ENCODE measurements around the gene CD44. TPM values are rescaled to one million over a fixed set of nuclear protein-coding genes. Genes with fewer than 3 reads are reported as not detected.

The CD44 gene
- total RNA-seq, 3 donors from 2014 or later, result 105 to 154 (median 136) TPM

DNA sequence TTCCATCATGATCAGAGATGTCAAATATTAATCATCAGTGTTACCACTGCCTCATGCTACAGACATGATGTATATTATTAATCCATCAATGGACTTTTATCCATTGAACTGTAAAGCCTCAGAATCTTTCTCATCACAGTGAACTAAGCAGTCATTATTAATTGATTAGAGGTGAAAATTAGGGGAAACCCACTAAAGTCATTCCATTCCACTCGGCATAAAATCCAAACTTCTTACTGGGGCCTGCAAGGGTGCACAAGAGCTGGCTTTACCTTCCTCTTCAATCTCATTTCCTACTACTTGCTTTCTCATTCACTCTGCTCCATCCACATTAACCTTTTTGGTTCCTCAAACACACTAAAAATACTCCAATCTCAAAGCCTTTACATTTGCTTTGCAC lies 7.9 kb upstream of the CD44 start:
- no peak for DNase-seq
- intact Hi-C loops (cut with DNase I, micrococcal nuclease), result no loop called here

DNA sequence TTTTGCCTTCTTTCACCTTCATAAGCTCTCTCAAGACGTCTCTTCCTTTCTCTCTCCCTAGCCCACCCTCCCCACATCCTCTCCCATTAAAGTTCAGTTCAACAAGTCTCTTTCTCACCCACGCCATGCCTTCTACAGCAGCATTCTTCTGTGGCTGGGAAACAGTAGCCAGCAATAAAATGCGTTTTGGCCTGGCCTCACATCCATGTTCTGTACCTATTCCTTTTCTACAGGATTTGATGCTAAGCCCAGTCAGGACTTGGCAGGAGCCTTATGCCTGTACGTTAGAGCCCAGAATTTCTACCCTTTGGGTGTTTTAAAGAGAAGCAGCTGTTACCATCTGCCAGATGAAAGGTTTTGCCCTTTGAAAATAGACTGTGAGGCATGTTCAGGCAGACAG lies 7.1 kb upstream of the CD44 start:
- no peaks in the 10 kb centered on the region for H3K4me1 ChIP-seq (ENCODE audit: low read depth)
- DNase-seq (no peak), ATAC-seq (no peak)
- H3K4me3 ChIP-seq, result no peak overlapping the region
- intact Hi-C loops (cut with DNase I, micrococcal nuclease), result no loop called here
- H3K36me3 ChIP-seq (ENCODE audit: low read depth), result no peaks in the 10 kb centered on the region
- no peaks in the 10 kb centered on the region for H3K9me3 ChIP-seq
- TF ChIP-seq, protein P1, sequence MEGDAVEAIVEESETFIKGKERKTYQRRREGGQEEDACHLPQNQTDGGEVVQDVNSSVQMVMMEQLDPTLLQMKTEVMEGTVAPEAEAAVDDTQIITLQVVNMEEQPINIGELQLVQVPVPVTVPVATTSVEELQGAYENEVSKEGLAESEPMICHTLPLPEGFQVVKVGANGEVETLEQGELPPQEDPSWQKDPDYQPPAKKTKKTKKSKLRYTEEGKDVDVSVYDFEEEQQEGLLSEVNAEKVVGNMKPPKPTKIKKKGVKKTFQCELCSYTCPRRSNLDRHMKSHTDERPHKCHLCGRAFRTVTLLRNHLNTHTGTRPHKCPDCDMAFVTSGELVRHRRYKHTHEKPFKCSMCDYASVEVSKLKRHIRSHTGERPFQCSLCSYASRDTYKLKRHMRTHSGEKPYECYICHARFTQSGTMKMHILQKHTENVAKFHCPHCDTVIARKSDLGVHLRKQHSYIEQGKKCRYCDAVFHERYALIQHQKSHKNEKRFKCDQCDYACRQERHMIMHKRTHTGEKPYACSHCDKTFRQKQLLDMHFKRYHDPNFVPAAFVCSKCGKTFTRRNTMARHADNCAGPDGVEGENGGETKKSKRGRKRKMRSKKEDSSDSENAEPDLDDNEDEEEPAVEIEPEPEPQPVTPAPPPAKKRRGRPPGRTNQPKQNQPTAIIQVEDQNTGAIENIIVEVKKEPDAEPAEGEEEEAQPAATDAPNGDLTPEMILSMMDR (IDR thresholded peaks at IDR 0.05), result no peak

More for the DNA sequence above, 7.9 kb upstream of the CD44 start:
- no peak for ATAC-seq
- TF ChIP-seq, protein P1 (IDR thresholded peaks at IDR 0.05), result no peak
- no peaks in the 10 kb centered on the region for H3K9me3 ChIP-seq
- no peak overlapping the region for H3K4me3 ChIP-seq
- H3K36me3 ChIP-seq (ENCODE audit: low read depth), result no peaks in the 10 kb centered on the region
- H3K4me1 ChIP-seq (ENCODE audit: low read depth), result no peaks in the 10 kb centered on the region

DNA sequence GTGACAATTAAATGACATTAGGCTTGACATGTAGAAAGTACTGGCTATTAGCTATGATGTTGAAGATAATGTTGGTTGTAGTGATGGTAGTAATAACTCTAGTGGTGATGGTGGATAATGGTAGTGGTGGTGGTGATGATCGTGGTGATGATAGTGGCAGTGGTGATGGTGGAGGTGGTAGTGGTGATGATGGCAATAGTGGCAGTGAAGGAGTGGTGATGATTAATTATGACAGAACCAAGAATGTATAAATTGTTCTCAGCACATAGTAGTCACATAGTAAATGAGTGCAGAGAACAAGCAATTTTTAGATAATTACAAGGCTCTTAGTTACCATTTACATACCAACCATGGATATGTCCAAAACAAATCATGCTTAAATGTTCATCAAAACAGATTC lies 5.3 kb upstream of the CD44 start:
- no peak for ATAC-seq
- TF ChIP-seq, protein P1 (IDR thresholded peaks at IDR 0.05), result no peak
- H3K4me3 ChIP-seq, result no peak overlapping the region
- intact Hi-C loops (cut with DNase I, micrococcal nuclease), result no loop called here
- no peak for DNase-seq
- no peaks in the 10 kb centered on the region for H3K36me3 ChIP-seq (ENCODE audit: low read depth)
- H3K9me3 ChIP-seq, result no peaks in the 10 kb centered on the region
- H3K4me1 ChIP-seq (ENCODE audit: low read depth), result peaks cover 3% of the 10 kb centered on the region

DNA sequence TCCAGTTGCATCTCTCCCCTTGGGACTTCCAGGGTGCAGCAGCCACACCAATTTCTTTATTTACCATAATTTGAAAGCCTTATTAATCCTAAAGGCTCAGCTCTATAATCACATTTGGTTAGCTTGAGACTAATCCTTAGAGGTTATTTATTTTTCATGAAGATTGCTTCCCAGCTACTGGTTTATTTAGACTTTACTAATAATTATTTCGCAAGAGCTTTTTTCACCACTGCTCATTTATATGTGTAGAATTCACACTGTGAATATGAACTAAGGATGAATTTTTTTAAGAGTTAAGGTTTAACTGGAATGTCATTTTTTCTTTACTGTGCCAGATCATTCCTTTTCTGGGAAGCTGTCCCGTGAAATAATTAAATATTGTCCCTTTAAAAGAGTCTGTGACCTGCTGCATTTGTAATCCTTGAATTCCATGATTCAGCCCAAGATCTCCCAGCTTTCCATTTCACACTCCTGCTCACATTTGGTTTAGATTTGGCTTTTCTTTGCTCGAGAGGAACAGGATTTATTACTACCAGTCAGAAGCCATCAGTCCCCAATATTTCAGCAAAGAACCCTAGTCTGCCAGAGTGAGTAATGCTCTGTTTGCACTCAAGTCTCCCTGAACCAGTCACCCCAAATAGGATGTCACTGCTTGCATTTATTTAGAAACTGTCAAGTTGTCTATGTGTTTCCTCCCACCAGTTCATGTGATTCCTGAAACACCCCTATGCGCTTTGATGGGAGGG lies 4.4 kb upstream of the CD44 start:
- H3K9me3 ChIP-seq, result no peaks in the 10 kb centered on the region
- H3K36me3 ChIP-seq (ENCODE audit: low read depth), result no peaks in the 10 kb centered on the region
- H3K4me3 ChIP-seq, result no peak overlapping the region
- TF ChIP-seq, protein P1 (IDR thresholded peaks at IDR 0.05), result no peak
- intact Hi-C loops (cut with DNase I, micrococcal nuclease), result no loop called here
- ATAC-seq, result no peak
- H3K4me1 ChIP-seq (ENCODE audit: low read depth), result peaks cover 6% of the 10 kb centered on the region
- DNase-seq, result no peak

DNA sequence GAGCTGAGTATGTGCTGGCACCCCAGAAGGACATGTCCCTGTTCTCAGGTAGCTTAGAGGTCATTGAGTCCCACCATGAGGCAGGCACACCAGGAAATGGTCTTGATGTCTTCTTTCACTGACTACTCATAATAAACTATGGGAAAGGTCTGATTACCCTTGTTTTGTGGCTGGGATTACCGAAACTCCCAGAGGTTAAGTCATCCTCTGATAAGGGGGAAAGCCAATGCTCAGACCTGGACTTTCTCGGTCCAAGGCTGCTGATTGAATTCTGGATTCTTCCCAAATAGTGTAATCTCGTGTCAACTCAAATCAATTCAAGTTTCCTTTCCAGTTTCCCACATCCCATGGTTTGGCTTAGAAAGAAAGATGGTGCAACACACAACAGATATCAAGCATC lies 3.7 kb upstream of the CD44 start:
- intact Hi-C loops (cut with DNase I, micrococcal nuclease), result no loop called here
- H3K36me3 ChIP-seq (ENCODE audit: low read depth), result no peaks in the 10 kb centered on the region
- H3K4me1 ChIP-seq (ENCODE audit: low read depth), result peaks cover 11% of the 10 kb centered on the region
- no peak for ATAC-seq
- TF ChIP-seq, protein P1 (IDR thresholded peaks at IDR 0.05), result no peak
- no peak for DNase-seq
- H3K9me3 ChIP-seq, result no peaks in the 10 kb centered on the region
- H3K4me3 ChIP-seq, result no peak overlapping the region

All from mucosa of descending colon (tissue), 3 donors.